Activated naive CD4-positive, alpha-beta T cell treated with anti-CD3 and anti-CD28 coated beads for 36 hours (primary cell): ENCODE results near the gene GM2A. TPM values are rescaled to one million over a fixed set of nuclear protein-coding genes. Genes with fewer than 3 reads are reported as not detected.
A peak's percentile ranks its signal among the peaks of the same experiment; 100 is the strongest.

ENCODE experiments used
- CTCF ChIA-PET: fragments of 350-600 bp; sonication (Branson Sonifier 250); formaldehyde crosslinking; loops from one replicate; lab custom pipeline; 2021; ENCODE audit warnings: antibody characterized with exemption; lab: Charles Lee
- DNase-seq: peaks from one replicate; pipeline ENCODE4 v3.0.0-alpha.2; 2020
- H3K27ac Mint-ChIP-seq: one replicate; pipeline ENCODE4 v1.8.0; 2021; ENCODE audit warnings: mild to moderate bottlenecking, mixed read lengths
- H3K27me3 Mint-ChIP-seq: one replicate; pipeline ENCODE4 v1.8.0; 2021; ENCODE audit warnings: low read depth, mixed read lengths
- H3K36me3 Mint-ChIP-seq: one replicate; pipeline ENCODE4 v1.8.0; 2021; ENCODE audit warnings: low read depth, mixed read lengths
- H3K4me1 Mint-ChIP-seq: one replicate; pipeline ENCODE4 v1.8.0; 2021; ENCODE audit warnings: low read depth, mixed read lengths
- H3K4me3 Mint-ChIP-seq: one replicate; pipeline ENCODE4 v1.8.0; 2021; ENCODE audit warnings: mild to moderate bottlenecking, moderate library complexity, mixed read lengths
- H3K9me3 Mint-ChIP-seq: one replicate; pipeline ENCODE4 v1.8.0; 2021; ENCODE audit warnings: mixed read lengths
- intact Hi-C: fragments of 100-400 bp; cut with micrococcal nuclease; formaldehyde crosslinking; loops from one replicate; pipeline ENCODE4 v1.15.1; 2023
- total RNA-seq, 2 experiments: library from RNA; stranded (reverse); gene quantifications; one replicate each; pipeline ENCODE4 v1.2.3, GENCODE V29; 2021

The GM2A gene
- total RNA-seq, 2 experiments from 2014 or later, result 21.1 to 21.8 TPM

DNA sequence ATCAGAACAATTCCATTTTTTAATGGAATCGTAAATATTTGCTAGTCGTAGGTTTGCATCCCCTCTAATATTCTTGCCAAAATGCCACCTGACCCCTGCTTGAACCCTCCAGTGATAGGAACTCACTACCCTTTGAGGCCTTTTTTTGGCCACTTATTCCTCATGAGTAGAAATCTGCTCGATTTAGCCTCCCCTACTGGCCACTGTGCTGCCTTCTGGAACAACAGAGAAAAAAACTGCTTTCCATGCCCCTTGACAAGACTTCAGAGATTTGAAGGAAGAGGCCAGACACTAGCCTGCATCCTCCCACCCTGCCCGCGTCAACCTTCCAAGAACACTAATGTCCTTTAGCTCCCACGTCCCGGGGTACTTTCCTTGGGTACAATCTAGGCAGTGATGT is 33.2 kb upstream of the GM2A start:
- CTCF ChIA-PET, result interaction anchor here (0.6 to 1.0 kb wide), 3 partner anchors 13 to 138 kb away, joined by 3 to 4 read pairs (median 3); no protein-coding TSS in a partner anchor
- Mint-ChIP-seq H3K9me3 (no peaks in the 10 kb centered on the region), H3K4me1 (peaks cover 79% of the 10 kb centered on the region), H3K4me3 (no peak overlapping the region), H3K27ac (peak overlapping the region; percentile 27), H3K27me3 (no peaks in the 10 kb centered on the region), H3K36me3 (peaks cover 24% of the 10 kb centered on the region)
- intact Hi-C loops, result loop anchor here (5.0 kb wide), 1 partner anchor 228 kb away; the partner anchor contains the start of gene SLC36A1
- DNase-seq, result no peak

DNA sequence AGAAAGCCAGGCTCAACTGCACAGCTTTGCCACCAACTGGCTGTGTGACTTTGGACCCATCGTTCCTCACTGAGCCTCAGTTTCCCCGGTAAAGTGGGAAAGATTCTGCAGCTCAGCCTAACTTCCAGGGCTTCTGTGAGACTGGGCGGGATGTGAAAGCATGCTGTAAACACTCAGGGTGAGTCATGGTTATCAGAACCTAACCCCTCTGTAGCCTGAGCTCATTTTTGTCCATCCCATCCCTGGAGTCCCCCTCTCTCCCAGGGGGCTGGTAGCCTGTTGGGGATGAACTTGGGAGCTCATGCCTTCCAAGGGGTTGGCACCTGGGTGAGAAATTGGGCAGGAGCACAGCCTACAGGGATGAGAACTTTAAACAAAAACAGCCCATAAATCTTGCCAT is 31.4 kb upstream of the GM2A start:
- Mint-ChIP-seq H3K9me3 (no peaks in the 10 kb centered on the region), H3K27ac (peak overlapping the region; percentile 93), H3K36me3 (peaks cover 17% of the 10 kb centered on the region), H3K4me1 (peaks cover 75% of the 10 kb centered on the region), H3K4me3 (peak overlapping the region; percentile 85), H3K27me3 (no peaks in the 10 kb centered on the region)
- peak; percentile 49 for DNase-seq
- intact Hi-C loops, result loop anchor here (5.0 kb wide), 1 partner anchor 226 kb away; the partner anchor contains the start of gene SLC36A1
- CTCF ChIA-PET, result interaction anchor here (0.8 to 1.3 kb wide), 4 partner anchors 9 to 95 kb away, joined by 3 to 4 read pairs (median 3); no protein-coding TSS in a partner anchor

DNA sequence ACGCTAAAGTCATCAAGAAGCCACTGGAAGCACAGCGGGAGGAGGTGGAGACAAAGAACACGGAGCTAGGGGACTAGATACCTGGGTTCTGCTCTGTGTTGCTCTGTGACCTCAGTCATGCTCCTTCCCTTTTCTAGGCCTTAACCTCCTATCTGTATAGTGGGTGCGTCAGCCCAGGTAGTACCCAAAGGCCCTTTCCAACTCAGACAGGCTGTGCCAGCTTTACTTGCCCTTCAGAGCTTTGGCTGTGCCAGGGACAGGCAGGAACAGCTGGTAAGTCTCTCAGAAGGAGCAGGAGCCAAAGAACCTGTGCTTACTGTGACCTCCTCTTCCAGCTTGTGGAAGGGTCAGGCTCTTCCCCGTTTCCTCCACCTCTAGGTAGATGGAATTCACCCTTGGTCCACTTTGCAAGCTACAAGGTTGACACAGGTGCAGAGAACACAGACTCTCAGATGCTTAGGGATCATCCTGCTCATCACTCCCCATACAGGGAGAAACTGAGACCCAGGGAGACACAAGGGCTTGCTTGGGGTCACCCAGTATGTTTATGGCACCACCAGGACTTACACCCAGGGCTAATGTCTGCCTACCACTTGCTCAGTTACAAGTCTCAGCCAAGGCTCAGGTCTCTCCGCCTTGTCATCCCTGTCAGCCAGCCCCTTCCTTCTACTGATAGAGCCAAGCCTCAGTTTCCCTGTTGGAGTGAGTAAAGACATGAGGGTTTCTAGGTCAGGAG is 30.8 kb upstream of the GM2A start:
- Mint-ChIP-seq H3K4me3 (peak overlapping the region; percentile 85), H3K36me3 (peaks cover 13% of the 10 kb centered on the region), H3K9me3 (no peaks in the 10 kb centered on the region), H3K27me3 (no peaks in the 10 kb centered on the region), H3K4me1 (peaks cover 71% of the 10 kb centered on the region), H3K27ac (peak overlapping the region; percentile 93)
- CTCF ChIA-PET, result interaction anchor here (0.8 to 2.2 kb wide), 6 partner anchors 25 to 96 kb away, joined by 3 to 13 read pairs (median 4); partner anchors contain the start of gene GM2A
- DNase-seq, result peak; percentile 35
- intact Hi-C loops, result loop anchor here (5.0 kb wide), 1 partner anchor 225 kb away; the partner anchor contains the start of gene SLC36A1

DNA sequence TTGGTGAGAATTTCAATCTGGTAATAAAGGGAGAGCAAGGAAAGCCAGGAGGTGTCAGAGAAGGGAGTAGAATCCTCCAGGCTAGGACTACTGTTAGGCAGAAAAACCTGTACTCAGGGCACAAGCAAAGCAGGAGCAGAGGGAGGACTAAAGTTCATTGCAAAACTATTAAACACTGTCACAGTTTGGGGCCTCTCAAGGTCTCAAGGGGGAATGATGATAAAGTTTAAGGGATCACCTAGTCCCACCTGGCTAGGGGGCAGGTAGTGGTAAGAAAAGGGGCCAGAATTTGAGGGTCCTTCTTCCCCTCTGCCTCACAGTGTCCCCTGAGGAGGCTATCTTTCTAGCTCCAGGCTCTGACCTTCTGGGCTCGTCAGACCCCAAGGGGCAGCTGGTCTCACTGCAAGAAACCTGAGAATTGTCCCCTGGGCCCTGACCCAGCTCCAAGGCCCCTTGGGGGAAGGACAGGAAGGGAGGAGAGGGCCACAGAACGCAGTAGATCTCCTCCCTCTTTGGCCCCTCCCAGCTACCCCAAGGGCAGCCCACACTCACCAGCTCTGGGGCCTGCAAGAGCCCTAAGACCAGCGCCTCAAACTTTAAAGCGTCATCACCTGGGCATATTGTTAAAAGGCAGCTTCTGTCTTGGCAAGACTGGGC is 30.1 kb upstream of the GM2A start:
- peaks cover 64% of the 10 kb centered on the region for H3K4me1 Mint-ChIP-seq
- H3K9me3 Mint-ChIP-seq, result no peaks in the 10 kb centered on the region
- peak overlapping the region; percentile 85 for H3K4me3 Mint-ChIP-seq

DNA sequence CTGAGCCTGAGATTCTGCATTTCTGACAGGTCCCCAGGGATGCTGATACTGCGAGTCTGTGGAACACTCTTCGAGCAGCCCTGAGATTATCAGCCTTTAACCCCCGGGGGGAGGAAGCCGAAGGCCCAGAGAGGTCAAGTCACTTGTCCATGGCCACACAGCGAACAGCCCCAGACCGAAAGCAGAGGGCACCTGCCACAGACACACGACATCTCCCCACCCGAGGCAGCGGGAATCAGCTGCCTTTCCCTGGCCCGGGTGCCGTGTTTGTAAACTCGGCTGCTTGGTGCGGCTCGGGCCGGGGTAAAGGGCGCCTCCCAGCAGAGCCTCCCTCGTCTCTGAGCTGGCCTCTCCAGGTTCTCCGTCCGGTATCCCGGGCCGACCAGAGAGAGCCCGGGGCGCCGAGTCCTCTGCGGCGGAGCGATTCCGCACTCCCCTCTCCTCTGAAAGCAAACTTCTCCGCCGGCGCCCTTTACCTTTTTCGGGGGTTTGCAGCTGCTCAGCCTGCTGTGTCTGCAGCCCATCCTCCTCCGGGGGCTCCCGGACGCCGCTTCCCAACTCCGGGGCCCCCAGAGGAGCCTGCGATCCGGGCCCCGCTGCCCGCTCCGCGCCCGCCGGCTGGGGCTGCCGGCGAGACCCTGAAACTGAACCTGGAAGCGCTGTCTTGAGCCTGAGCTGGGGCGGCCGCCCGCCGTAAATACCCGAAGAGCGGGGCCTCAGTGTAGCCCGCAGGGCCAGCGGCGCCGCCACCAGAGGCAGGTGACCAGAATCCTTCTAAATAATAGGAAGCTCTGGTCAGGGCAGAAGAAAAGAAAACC is 29.3 kb upstream of the GM2A start, which contains the start of gene CCDC69:
CCDC69 (minus strand) TSS at position 646 of the 818 bp plus-strand sequence; CDS start at position 524, 122 bp downstream.
- CTCF ChIA-PET, result interaction anchor here (0.6 to 2.2 kb wide), 17 partner anchors 10 to 98 kb away, joined by 3 to 19 read pairs (median 4); partner anchors contain the start of genes ANXA6 and GM2A
- H3K4me3 Mint-ChIP-seq, result peak within 1 kb of the TSS; percentile 85
- H3K9me3 Mint-ChIP-seq, result no peaks in the 10 kb centered on the region
- H3K27me3 Mint-ChIP-seq, result no peaks in the 10 kb centered on the region
- DNase-seq, result peak; percentile 59
- intact Hi-C loops, result loop anchor here (1.0 to 5.0 kb wide), 7 partner anchors 9 to 224 kb away; partner anchors contain the start of gene SLC36A1
- peaks cover 57% of the 10 kb centered on the region for H3K4me1 Mint-ChIP-seq
- H3K27ac Mint-ChIP-seq, result peak within 1 kb of the TSS; percentile 93
- peaks cover 7% of the 10 kb centered on the region for H3K36me3 Mint-ChIP-seq

More for the DNA sequence above, 30.1 kb upstream of the GM2A start:
- no peaks in the 10 kb centered on the region for H3K27me3 Mint-ChIP-seq
- H3K36me3 Mint-ChIP-seq, result peaks cover 7% of the 10 kb centered on the region
- intact Hi-C loops, result loop anchor here (1.0 to 5.0 kb wide), 2 partner anchors 9 to 224 kb away; partner anchors contain the start of gene SLC36A1
- peak; percentile 70 for DNase-seq
- CTCF ChIA-PET, result interaction anchor here (0.9 to 2.2 kb wide), 14 partner anchors 9 to 81 kb away, joined by 3 to 19 read pairs (median 4); partner anchors contain the start of genes ANXA6 and GM2A
- peak overlapping the region; percentile 93 for H3K27ac Mint-ChIP-seq

DNA sequence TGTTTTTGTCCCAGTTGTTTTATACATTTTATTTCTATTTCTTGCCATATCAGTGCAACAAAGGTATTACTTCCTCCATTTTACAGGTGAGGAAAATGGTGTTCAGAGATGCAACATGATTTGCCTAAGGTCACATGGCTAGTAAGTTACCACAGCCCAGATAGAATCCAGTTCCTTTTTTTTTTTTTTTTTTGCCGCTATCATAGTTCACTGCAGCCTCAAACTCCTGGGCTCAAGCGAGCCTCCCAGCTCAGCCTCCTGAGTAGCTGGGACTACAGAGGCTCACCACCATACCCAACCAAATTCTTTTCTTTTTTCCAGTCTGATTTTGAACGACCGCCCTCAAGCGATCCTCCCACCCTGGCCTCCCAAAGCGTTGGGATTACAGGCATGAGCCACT is 28.6 kb upstream of the GM2A start:
- no peak for DNase-seq
- Mint-ChIP-seq H3K27me3 (no peaks in the 10 kb centered on the region), H3K4me3 (peak overlapping the region; percentile 85), H3K36me3 (peaks cover 7% of the 10 kb centered on the region), H3K27ac (peak overlapping the region; percentile 93), H3K4me1 (peaks cover 49% of the 10 kb centered on the region), H3K9me3 (no peaks in the 10 kb centered on the region)
- intact Hi-C loops, result loop anchor here (1.0 to 5.0 kb wide), 6 partner anchors 10 to 223 kb away; partner anchors contain the start of gene SLC36A1
- CTCF ChIA-PET, result interaction anchor here (0.6 to 2.2 kb wide), 13 partner anchors 10 to 98 kb away, joined by 3 to 19 read pairs (median 5); partner anchors contain the start of genes ANXA6 and GM2A

DNA sequence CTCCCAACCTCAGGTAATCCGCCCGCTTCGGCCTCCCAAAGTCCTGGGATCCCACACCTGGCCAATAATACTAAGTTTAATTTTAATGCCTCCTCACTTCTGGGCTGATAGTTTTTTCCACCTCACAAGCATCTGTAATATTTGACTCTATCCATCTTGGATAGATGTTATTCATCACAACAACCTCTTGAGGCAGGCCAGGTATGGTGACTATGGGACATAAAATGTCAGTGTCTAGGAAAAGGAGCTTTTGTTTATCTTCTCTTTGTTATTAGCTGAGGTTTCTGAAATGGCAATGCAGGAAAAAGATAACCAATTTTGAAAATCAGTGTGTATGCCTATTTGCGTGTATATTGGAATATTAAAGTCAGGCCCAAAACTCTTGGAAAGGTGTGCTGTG is 27.9 kb upstream of the GM2A start:
- H3K36me3 Mint-ChIP-seq, result peaks cover 7% of the 10 kb centered on the region
- H3K4me3 Mint-ChIP-seq, result no peak overlapping the region
- DNase-seq, result no peak
- H3K9me3 Mint-ChIP-seq, result no peaks in the 10 kb centered on the region
- H3K27ac Mint-ChIP-seq, result peak overlapping the region; percentile 80
- H3K27me3 Mint-ChIP-seq, result no peaks in the 10 kb centered on the region
- intact Hi-C loops, result loop anchor here (2.0 kb wide), 3 partner anchors 14 to 92 kb away; no protein-coding TSS in a partner anchor
- CTCF ChIA-PET, result interaction anchor here (0.6 to 0.7 kb wide), 2 partner anchors 37 to 40 kb away, joined by 3 read pairs; no protein-coding TSS in a partner anchor
- peaks cover 44% of the 10 kb centered on the region for H3K4me1 Mint-ChIP-seq

DNA sequence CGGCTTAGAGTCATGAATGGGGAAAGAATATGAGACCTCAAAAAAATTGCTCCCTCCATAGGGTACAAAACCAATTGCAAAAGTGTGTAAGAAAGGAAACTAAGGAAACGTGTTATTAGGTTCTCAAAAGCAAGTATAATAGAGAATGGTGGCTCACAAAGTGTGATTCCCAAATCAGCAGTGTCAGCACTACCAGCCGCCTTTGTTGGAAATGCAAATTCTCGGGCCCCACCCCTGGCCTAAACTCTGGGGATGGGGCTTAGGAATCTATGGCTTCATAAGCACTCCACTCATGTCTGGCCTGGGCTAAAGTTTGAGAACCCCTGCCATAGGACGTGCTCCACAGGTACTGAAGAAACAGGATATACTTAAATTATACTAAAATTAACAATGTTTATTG is 27.5 kb upstream of the GM2A start:
- no peak for DNase-seq
- Mint-ChIP-seq H3K27me3 (no peaks in the 10 kb centered on the region), H3K4me1 (peaks cover 40% of the 10 kb centered on the region), H3K36me3 (peaks cover 7% of the 10 kb centered on the region), H3K9me3 (no peaks in the 10 kb centered on the region), H3K27ac (peak overlapping the region; percentile 80), H3K4me3 (no peak overlapping the region)
- intact Hi-C loops, result loop anchor here (2.0 kb wide), 3 partner anchors 15 to 91 kb away; no protein-coding TSS in a partner anchor
- CTCF ChIA-PET, result interaction anchor here (0.6 kb wide), 1 partner anchor 37 kb away, joined by 3 read pairs; no protein-coding TSS in a partner anchor

DNA sequence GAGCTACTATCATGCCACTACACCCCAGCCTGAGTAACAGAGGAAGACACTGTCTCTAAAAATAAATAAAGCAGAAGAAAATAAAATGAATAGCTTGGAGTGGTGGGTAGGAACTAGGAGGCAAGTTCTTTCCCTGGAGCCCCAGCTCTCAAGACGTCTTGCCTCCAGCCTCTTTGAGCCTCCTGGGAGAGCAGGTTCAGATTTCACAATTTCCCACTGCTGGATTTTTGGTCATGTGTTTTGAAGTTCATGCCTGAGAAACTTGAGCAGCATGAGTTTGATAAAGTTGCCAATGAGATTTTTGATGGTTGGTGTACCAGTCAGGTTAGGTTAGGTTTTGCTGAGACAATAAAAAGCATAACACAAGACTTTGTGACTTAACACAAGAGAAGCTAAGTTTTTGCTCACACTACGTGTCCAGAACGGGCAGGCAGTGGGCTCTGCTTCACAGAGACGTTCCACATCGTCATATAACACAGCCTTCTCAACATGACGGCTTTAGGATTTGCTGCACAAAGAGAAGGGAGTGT is 25.0 kb upstream of the GM2A start:
- CTCF ChIA-PET, result interaction anchor here (1.1 to 3.9 kb wide), 3 partner anchors 12 to 102 kb away, joined by 3 to 39 read pairs (median 3); no protein-coding TSS in a partner anchor
- intact Hi-C loops, result no loop called here
- no peak overlapping the region for H3K4me3 Mint-ChIP-seq
- no peak overlapping the region for H3K27ac Mint-ChIP-seq
- H3K4me1 Mint-ChIP-seq, result peaks cover 17% of the 10 kb centered on the region
- DNase-seq, result no peak
- H3K36me3 Mint-ChIP-seq, result no peaks in the 10 kb centered on the region
- H3K9me3 Mint-ChIP-seq, result no peaks in the 10 kb centered on the region
- H3K27me3 Mint-ChIP-seq, result no peaks in the 10 kb centered on the region

DNA sequence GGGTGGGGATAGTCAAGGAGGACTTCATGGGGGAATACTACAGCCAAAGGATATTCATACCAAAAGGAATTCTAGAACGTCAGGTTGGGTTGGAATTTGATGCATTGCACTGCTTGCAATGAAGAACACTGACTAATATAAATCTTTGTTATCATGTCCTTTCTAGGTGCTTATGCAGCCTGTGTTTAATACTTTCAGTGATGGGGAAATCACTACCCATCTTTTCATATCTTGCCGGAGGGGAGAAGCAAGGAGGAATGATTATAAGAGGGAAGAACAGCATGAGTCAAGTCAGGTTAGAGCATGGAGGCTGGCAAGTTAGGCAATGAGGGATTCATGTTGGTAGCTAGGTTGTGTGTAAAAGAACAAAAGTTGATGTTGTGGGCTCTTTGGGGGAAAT is 24.0 kb upstream of the GM2A start:
- CTCF ChIA-PET, result interaction anchor here (3.9 kb wide), 1 partner anchor 11 kb away, joined by 39 read pairs; no protein-coding TSS in a partner anchor
- H3K36me3 Mint-ChIP-seq, result no peaks in the 10 kb centered on the region

More for the DNA sequence above, 24.0 kb upstream of the GM2A start:
- Mint-ChIP-seq H3K4me3 (no peak overlapping the region), H3K4me1 (peaks cover 16% of the 10 kb centered on the region), H3K9me3 (no peaks in the 10 kb centered on the region), H3K27me3 (no peaks in the 10 kb centered on the region), H3K27ac (no peak overlapping the region)
- intact Hi-C loops, result no loop called here
- no peak for DNase-seq
